GM12878 (cell line): ENCODE measurements around the gene ANO6. TPM values are rescaled to one million over a fixed set of nuclear protein-coding genes. Genes with fewer than 3 reads are reported as not detected.

ENCODE experiments used
- ATAC-seq: fragments of 200-7000 bp; cut with Tn5 transposase; 3 replicates; pipeline ENCODE4 v1.9.1; 2020; ENCODE audit warnings: mild to moderate bottlenecking, moderate library complexity
- BruUV-seq: library from RNA; stranded (reverse); fragments of 400-500 nt; replicated peaks from 2 replicates; lab custom pipeline; 2021; lab: Mats Ljungman, UMichigan
- CTCF ChIA-PET: fragments of 300-600 bp; sonication (Branson Sonifier 250); formaldehyde crosslinking; extraction: SDS; loops from one replicate; lab custom pipeline; 2021; ENCODE audit warnings: inconsistent platforms; lab: Yijun Ruan, JAX
- POLR2A ChIA-PET: fragments of 350-600 bp; formaldehyde crosslinking; extraction: SDS; loops from one replicate; lab custom pipeline; 2021; ENCODE audit warnings: inconsistent platforms; lab: Charles Lee
- RAD21 ChIA-PET: fragments of 300-600 bp; sonication (Branson Sonifier 250); formaldehyde crosslinking; loops from one replicate; lab custom pipeline; 2023; ENCODE audit warnings: antibody characterized with exemption; ENCODE audit not compliant: unreplicated experiment; lab: Charles Lee
- SMC1A ChIA-PET: fragments of 300-600 bp; sonication (Branson Sonifier 250); formaldehyde crosslinking; loops from one replicate; lab custom pipeline; 2023; ENCODE audit not compliant: unreplicated experiment, uncharacterized antibody; lab: Charles Lee
- DNase-seq: peaks from one replicate; pipeline ENCODE4 v3.0.0-alpha.2; 2011; ENCODE audit warnings: low read depth, low spot score
- FAIRE-seq: peaks from 3 replicates; lab custom pipeline; 2011; peaks lifted over from hg19 to GRCh38; lab: Jason Lieb, UNC
- H2AFZ ChIP-seq: 2 replicates; pipeline ENCODE4 v1.6.0; 2011; ENCODE audit warnings: low read depth, low read length, control low read depth; ENCODE audit not compliant: control insufficient read depth
- H3K27ac ChIP-seq: 2 replicates; pipeline ENCODE4 v1.5.1; 2011; ENCODE audit warnings: control low read depth; ENCODE audit not compliant: control insufficient read depth, insufficient read depth
- H3K27me3 ChIP-seq, 2 experiments: replicated peaks in 1 of 2; 2 replicates each; pipeline versions ENCODE4 v1.6.0 to v1.6.1; 2011; ENCODE audit warnings: low read length in 1 of 2; ENCODE audit not compliant: control insufficient read depth in 2 of 2, insufficient read depth in 2 of 2
- H3K36me3 ChIP-seq, 2 experiments: 2 replicates each; pipeline ENCODE4 v1.5.1; 2011; ENCODE audit warnings: low read length in 1 of 2; ENCODE audit not compliant: control insufficient read depth in 2 of 2, insufficient read depth in 2 of 2
- H3K4me1 ChIP-seq: 2 replicates; pipeline ENCODE4 v1.6.1; 2011; ENCODE audit warnings: mild to moderate bottlenecking, low read length, moderate library complexity, mixed read lengths; ENCODE audit not compliant: control insufficient read depth, insufficient read depth
- H3K4me2 ChIP-seq: 2 replicates; pipeline ENCODE4 v1.6.0; 2011; ENCODE audit warnings: control low read depth; ENCODE audit not compliant: control insufficient read depth, insufficient read depth
- H3K4me3 ChIP-seq: fragments of 200-600 bp; sonication (generic); 2 replicates; pipeline ENCODE4 v1.5.1; 2016
- H3K79me2 ChIP-seq: 2 replicates; pipeline ENCODE4 v1.6.0; 2011; ENCODE audit warnings: low read length; ENCODE audit not compliant: control insufficient read depth, insufficient read depth
- H3K9ac ChIP-seq: 2 replicates; pipeline ENCODE4 v1.8.0; 2011; ENCODE audit warnings: low read length, control low read depth, mixed read lengths; ENCODE audit not compliant: control insufficient read depth, insufficient read depth
- H3K9me3 ChIP-seq: replicated peaks from 3 replicates; pipeline ENCODE4 v1.5.1; 2011; ENCODE audit warnings: mild to moderate bottlenecking, low read length; ENCODE audit not compliant: control insufficient read depth, insufficient read depth
- H4K20me1 ChIP-seq: 2 replicates; pipeline ENCODE4 v1.6.0; 2011; ENCODE audit not compliant: control insufficient read depth, insufficient read depth
- CHD2 ChIP-seq: IDR thresholded peaks from 2 replicates; pipeline ENCODE4 v1.6.1; 2011; ENCODE audit warnings: low read depth, low read length, improper control_type of control experiment, borderline replicate concordance
- RAD51 ChIP-seq: fragments of 450-650 bp; IDR thresholded peaks from 2 replicates; pipeline ENCODE4 v1.6.1; 2016; ENCODE audit warnings: moderate library complexity, mild to moderate bottlenecking, inconsistent platforms
- WGBS: methylation state at CpG from one replicate; pipeline ENCODE4 v1.1.6; 2016; ENCODE audit warnings: low lambda C conversion rate; ENCODE audit not compliant: insufficient replicate concordance, insufficient coverage; ENCODE audit errors: missing lambda C conversion rate; 5-methylcytosine and 5-hydroxymethylcytosine counted together
- in situ Hi-C: fragments of 300-500 bp; cut with MboI; formaldehyde crosslinking; loops from 9 replicates; pipeline ENCODE4 v1.14.3; 2018; ENCODE audit warnings: mixed read lengths
- intact Hi-C: fragments of 100-400 bp; cut with micrococcal nuclease; formaldehyde crosslinking; loops from one replicate; pipeline ENCODE4 v1.14.2; 2022; ENCODE audit not compliant: unreplicated experiment
- polyA plus RNA-seq, 11 experiments: library from polyadenylated mRNA; depleted of rRNA in 4 of 11; unstranded in 6 of 11; stranded (reverse) in 5 of 11; fragments of >200 nt; fragmentation: Nextera tagmentation in 4 of 11; fragmentation: Illumina TruSeq in 1 of 11; extraction: Ambion mirVana in 4 of 11; extraction: Trizol in 1 of 11; gene quantifications; 1 replicate in 1 of 11; 2 replicates in 10 of 11; pipeline versions ENCODE4 v1.2.1 to v1.2.3, GENCODE V29; 2011 to 2016; ENCODE audit warnings: inconsistent platforms in 2 of 11, missing spikeins in 2 of 11, low read depth in 1 of 11
- total RNA-seq, 4 experiments: library from RNA; depleted of rRNA in 3 of 4; stranded (reverse); fragments of >200 nt in 3 of 4; fragmentation: Illumina TruSeq in 1 of 4; extraction: Trizol in 1 of 4; gene quantifications; 2 replicates each; pipeline versions ENCODE4 v1.2.1 to v1.2.3, GENCODE V29; 2013 to 2021
- TF ChIP-seq, protein P1 (sequence below): fragments of 450-650 bp; formaldehyde crosslinking; IDR thresholded peaks from 2 replicates; pipeline ENCODE4 v1.5.0; 2022; ENCODE audit warnings: mild to moderate bottlenecking, missing genetic modification characterization
- TF ChIP-seq, protein P2 (sequence below), 3 experiments: IDR thresholded peaks in 2 of 3; conservative IDR thresholded peaks in 1 of 3; 2 replicates each; pipeline ENCODE4 v1.5.1; 2011; ENCODE audit warnings: low read depth in 3 of 3, low read length in 3 of 3, mild to moderate bottlenecking in 3 of 3, control low read depth in 2 of 3, moderate library complexity in 2 of 3, inconsistent platforms in 1 of 3, mixed read lengths in 1 of 3; ENCODE audit not compliant: control insufficient read depth in 2 of 3, insufficient read depth in 1 of 3; ENCODE audit errors: extremely low read depth in 1 of 3

ANO6 gene
- total and polyA plus RNA-seq, 10 of the 15 experiments (the other 5 are each of a cell fraction or from before 2014, with no cell fraction given), result 4.6 to 30.3 (median 26.0) TPM

DNA sequence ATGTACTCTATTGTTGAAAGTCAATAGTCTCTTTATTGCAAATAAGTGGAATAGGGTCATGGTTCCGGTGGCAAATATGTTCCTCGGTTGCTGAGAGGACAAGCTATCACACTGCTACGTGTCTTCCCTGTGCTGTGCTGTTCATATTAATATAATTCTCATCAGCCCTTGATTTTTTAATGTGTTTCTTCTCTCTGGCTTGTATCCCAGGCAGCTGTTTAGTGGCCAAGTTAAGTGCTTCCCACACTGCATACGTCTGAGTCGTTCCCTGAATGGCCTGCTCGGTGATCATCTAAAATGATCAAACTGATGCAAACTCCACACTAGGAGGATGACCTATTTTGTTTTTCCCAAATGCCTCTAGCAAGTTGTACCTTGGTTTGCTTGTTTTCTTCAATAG is 186.4 kb downstream of the ANO6 start:
- no TSS peak for BruUV-seq
- Histone ChIP-seq H3K79me2 (no peaks in the 10 kb centered on the region), H3K4me3 (no peak overlapping the region), H3K36me3 (peaks cover 0 to 7% of the 10 kb centered on the region in 2 experiments; a peak in 3 of 4 replicates), H3K9me3 (no peaks in the 10 kb centered on the region), H3K27me3 (no peaks in the 10 kb centered on the region), H3K9ac (no peak overlapping the region), H3K4me1 (no peaks in the 10 kb centered on the region), H3K27ac (no peak overlapping the region), H4K20me1 (no peaks in the 10 kb centered on the region), H3K4me2 (no peak overlapping the region)
- ChIA-PET SMC1A (no interaction called here), CTCF (no interaction called here), POLR2A (no interaction called here), RAD21 (no interaction called here)
- WGBS, result 97% methylated on average over 6 of the region's 6 CpGs
- intact Hi-C loops, result no loop called here
- ATAC-seq (no peak), FAIRE-seq (no peak), DNase-seq (no peak)
- in situ Hi-C loops, result no loop called here
- TF ChIP-seq, protein P1, sequence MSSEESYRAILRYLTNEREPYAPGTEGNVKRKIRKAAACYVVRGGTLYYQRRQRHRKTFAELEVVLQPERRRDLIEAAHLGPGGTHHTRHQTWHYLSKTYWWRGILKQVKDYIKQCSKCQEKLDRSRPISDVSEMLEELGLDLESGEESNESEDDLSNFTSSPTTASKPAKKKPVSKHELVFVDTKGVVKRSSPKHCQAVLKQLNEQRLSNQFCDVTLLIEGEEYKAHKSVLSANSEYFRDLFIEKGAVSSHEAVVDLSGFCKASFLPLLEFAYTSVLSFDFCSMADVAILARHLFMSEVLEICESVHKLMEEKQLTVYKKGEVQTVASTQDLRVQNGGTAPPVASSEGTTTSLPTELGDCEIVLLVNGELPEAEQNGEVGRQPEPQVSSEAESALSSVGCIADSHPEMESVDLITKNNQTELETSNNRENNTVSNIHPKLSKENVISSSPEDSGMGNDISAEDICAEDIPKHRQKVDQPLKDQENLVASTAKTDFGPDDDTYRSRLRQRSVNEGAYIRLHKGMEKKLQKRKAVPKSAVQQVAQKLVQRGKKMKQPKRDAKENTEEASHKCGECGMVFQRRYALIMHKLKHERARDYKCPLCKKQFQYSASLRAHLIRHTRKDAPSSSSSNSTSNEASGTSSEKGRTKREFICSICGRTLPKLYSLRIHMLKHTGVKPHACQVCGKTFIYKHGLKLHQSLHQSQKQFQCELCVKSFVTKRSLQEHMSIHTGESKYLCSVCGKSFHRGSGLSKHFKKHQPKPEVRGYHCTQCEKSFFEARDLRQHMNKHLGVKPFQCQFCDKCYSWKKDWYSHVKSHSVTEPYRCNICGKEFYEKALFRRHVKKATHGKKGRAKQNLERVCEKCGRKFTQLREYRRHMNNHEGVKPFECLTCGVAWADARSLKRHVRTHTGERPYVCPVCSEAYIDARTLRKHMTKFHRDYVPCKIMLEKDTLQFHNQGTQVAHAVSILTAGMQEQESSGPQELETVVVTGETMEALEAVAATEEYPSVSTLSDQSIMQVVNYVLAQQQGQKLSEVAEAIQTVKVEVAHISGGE (CRISPR knock-in tag), result no peak
- TF ChIP-seq, protein P2, sequence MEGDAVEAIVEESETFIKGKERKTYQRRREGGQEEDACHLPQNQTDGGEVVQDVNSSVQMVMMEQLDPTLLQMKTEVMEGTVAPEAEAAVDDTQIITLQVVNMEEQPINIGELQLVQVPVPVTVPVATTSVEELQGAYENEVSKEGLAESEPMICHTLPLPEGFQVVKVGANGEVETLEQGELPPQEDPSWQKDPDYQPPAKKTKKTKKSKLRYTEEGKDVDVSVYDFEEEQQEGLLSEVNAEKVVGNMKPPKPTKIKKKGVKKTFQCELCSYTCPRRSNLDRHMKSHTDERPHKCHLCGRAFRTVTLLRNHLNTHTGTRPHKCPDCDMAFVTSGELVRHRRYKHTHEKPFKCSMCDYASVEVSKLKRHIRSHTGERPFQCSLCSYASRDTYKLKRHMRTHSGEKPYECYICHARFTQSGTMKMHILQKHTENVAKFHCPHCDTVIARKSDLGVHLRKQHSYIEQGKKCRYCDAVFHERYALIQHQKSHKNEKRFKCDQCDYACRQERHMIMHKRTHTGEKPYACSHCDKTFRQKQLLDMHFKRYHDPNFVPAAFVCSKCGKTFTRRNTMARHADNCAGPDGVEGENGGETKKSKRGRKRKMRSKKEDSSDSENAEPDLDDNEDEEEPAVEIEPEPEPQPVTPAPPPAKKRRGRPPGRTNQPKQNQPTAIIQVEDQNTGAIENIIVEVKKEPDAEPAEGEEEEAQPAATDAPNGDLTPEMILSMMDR (IDR thresholded peaks at IDR 0.05 in 2 of 3, conservative IDR thresholded peaks at IDR 0.05 in 1 of 3; ENCODE audit: control insufficient read depth in 2 of 3, extremely low read depth in 1 of 3, insufficient read depth in 1 of 3, low read depth in 3 of 3, low read length in 3 of 3), result no peak
- no peak for TF ChIP-seq CHD2
- TF ChIP-seq RAD51, result no peak
- TF ChIP-seq, all 136 proteins: peak for 0
- no peak overlapping the region for H2AFZ ChIP-seq
